ENCODE results near the gene SLC7A1.

GRCh38 chr13:29471551-29471950 is 123.9 kb downstream of the SLC7A1 start:
- TF ChIP-seq NANOG (IDR thresholded peaks at IDR 0.05; ENCODE audit: borderline replicate concordance) (no peak), CTCF (conservative IDR thresholded peaks at IDR 0.05; ENCODE audit: low read depth in 2 of 2) (no peak), REST (IDR thresholded peaks at IDR 0.05; ENCODE audit: unreplicated experiment) (no peak), ETS1 (IDR thresholded peaks at IDR 0.05) (no peak), EZH2 (IDR thresholded peaks at IDR 0.05; ENCODE audit: low read depth, unreplicated experiment) (no peak), POLR2AphosphoS5 (IDR thresholded peaks at IDR 0.05; ENCODE audit: low read depth) (no peak), JUNB (IDR thresholded peaks at IDR 0.05; ENCODE audit: unreplicated experiment) (no peak), ZNF331 (CRISPR knock-in tag; IDR thresholded peaks at IDR 0.05; ENCODE audit: low read depth) (no peak), EZH2phosphoT487 (IDR thresholded peaks at IDR 0.05; ENCODE audit: unreplicated experiment) (no peak)
